ENCODE results near the gene PPP6R3.
"Not testable (repeated sequence)": the region's sequence is repeated elsewhere in the genome, so short reads cannot be mapped to it uniquely, and the experiment has no call there.

PPP6R3 gene

GRCh38 chr11:68621826-68622225 lies 161.3 kb downstream of the PPP6R3 start:
- DNase-seq, result no peak

- DNase-seq, result not testable (repeated sequence)
Observed at GRCh38 chr11:68623706-68624105, 163.2 kb downstream of the PPP6R3 start.

- not testable (repeated sequence) for DNase-seq
Observed at GRCh38 chr11:68625069-68625468, 164.5 kb downstream of the PPP6R3 start.

GRCh38 chr11:68626236-68626635 lies 165.7 kb downstream of the PPP6R3 start:
- DNase-seq, result not testable (repeated sequence)

- DNase-seq, result not testable (repeated sequence)
Observed at GRCh38 chr11:68628837-68629236, 168.3 kb downstream of the PPP6R3 start.

- not testable (repeated sequence) for DNase-seq
Observed at GRCh38 chr11:68632375-68632774, 171.8 kb downstream of the PPP6R3 start.

GRCh38 chr11:68632802-68633201 lies 172.2 kb downstream of the PPP6R3 start:
- peak; percentile 84 for DNase-seq

GRCh38 chr11:68634606-68635005 lies 174.1 kb downstream of the PPP6R3 start:
- DNase-seq, result not testable (repeated sequence)

- not testable (repeated sequence) for DNase-seq
Observed at GRCh38 chr11:68635172-68635571, 174.6 kb downstream of the PPP6R3 start.

- DNase-seq, result not testable (repeated sequence)
Observed at GRCh38 chr11:68635883-68636282, 175.3 kb downstream of the PPP6R3 start.

GRCh38 chr11:68639322-68639721 lies 178.8 kb downstream of the PPP6R3 start:
- DNase-seq, result not testable (repeated sequence)

GRCh38 chr11:68641880-68642279 lies 181.3 kb downstream of the PPP6R3 start:
- no peak for DNase-seq

GRCh38 chr11:68643585-68643984 lies 183.0 kb downstream of the PPP6R3 start:
- no peak for DNase-seq

- no peak for DNase-seq
Observed at GRCh38 chr11:68646832-68647231, 186.3 kb downstream of the PPP6R3 start.

GRCh38 chr11:68649851-68650555 lies 189.5 kb downstream of the PPP6R3 start:
- no peak for DNase-seq

- DNase-seq, result no peak
Observed at GRCh38 chr11:68650801-68651200, 190.2 kb downstream of the PPP6R3 start.

GRCh38 chr11:68651208-68651984 lies 190.8 kb downstream of the PPP6R3 start:
- no peak for DNase-seq

GRCh38 chr11:68651985-68652682 lies 191.6 kb downstream of the PPP6R3 start:
- no peak for DNase-seq

- no peak for DNase-seq
Observed at GRCh38 chr11:68652683-68653156, 192.2 kb downstream of the PPP6R3 start.

- DNase-seq, result no peak
Observed at GRCh38 chr11:68653486-68654430, 193.2 kb downstream of the PPP6R3 start.

- no peak for DNase-seq
Observed at GRCh38 chr11:68654978-68655377, 194.4 kb downstream of the PPP6R3 start.

GRCh38 chr11:68655406-68655805 lies 194.9 kb downstream of the PPP6R3 start:
- no peak for DNase-seq

Data from hematopoietic multipotent progenitor cell treated with erythropoietin and hydrocortisone succinate and interleukin-3 and kit ligand, for 4 days (in vitro differentiated cells).